Measurements from ENCODE around the gene KLK8.
"Not testable (repeated sequence)": the region's sequence is repeated elsewhere in the genome, so short reads cannot be mapped to it uniquely, and the experiment has no call there.

Gene KLK8

DNA sequence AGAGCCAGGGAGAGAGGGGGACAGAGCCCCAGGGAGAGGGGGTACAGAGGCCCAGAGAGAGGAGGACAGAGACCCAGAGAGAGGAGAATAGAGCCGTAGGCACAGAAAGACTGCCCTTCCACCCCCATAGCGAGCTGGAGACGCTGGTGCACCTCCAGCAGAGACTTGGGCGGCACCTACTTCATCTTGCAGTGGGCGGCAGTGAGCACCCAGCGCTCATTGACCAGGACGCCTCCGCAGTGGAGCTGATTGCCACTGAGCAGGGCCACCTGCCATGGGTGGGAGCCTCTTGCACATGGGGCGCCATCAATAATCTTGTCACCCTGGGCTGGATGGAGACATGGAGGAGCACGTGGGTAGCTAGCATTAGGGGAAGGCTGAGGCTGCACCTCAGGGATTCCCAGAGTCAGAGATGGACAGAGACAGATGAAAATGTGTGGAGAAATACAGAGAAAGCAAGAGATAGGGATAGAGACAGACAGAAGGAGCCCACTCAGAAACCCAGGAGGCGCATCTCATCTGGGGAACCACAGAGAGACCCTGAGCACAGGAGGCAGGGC is 19.7 kb downstream of the KLK8 start:
- DNase-seq = no peak

- DNase-seq = no peak
Measured at GRCh38 chr19:50980208-50980607, 21.2 kb downstream of the KLK8 start.

DNA sequence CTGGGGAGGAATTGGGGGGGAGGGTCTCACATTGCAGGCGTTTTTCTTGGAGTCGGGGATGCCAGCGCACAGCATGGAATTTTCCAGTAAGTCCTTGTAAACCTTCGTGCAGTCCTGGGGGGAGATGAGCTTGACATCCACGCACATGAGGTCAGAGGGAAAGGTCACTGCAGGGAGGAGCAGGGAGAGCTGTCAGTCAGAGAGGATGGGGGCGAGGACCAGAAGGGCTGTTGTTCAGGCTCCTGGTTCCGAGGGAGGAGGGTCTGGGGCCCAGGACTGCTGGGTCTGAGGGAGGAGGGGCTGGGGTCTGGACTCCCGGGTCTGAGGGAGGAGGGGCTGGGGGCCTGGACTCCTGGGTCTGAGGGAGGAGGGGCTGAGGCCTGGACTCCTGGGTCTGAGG is 21.6 kb downstream of the KLK8 start:
- no peak for DNase-seq

GRCh38 chr19:50978772-50979390 is 22.5 kb downstream of the KLK8 start:
- DNase-seq = no peak

- DNase-seq = no peak
Measured at GRCh38 chr19:50977626-50978025, 23.8 kb downstream of the KLK8 start.

- no peak for DNase-seq
Measured at GRCh38 chr19:50975766-50976165, 25.6 kb downstream of the KLK8 start.

DNA sequence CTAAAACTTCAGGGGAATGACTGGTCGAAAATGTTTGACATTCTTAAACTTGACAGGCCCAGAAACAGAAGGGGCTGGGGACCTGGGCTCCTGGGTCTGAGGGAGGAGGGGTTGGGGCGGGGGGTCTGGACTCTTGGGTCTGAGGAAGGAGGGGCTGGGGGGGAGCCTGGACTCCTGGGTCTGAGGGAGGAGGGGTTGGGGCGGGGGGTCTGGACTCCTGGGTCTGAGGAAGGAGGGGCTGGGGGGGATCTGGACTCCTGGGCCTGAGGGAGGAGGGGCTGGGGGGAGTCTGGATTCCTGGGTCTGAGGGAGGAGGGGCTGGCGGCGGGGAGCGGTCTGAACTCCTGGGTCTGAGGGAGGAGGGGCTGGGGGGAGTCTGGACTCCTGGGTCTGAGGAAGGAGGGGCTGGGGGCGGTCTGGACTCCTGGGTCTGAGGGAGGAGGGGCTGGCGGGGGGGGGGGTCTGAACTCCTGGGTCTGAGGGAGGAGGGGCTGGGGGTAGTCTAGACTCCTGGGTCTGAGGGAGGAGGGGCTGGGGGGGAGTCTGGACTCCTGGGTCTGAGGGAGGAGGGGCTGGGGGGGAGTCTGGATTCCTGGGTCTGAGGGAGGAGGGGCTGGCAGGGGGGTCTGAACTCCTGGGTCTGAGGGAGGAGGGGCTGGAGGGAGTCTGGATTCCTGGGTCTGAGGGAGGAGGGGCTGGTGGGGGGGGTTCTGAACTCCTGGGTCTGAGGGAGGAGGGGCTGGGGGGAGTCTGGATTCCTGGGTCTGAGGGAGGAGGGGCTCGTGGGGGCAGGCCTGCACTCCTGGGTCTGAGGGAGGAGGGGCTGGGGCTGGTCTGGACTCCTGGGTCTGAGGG is 26.5 kb downstream of the KLK8 start:
- DNase-seq = no peak

DNA sequence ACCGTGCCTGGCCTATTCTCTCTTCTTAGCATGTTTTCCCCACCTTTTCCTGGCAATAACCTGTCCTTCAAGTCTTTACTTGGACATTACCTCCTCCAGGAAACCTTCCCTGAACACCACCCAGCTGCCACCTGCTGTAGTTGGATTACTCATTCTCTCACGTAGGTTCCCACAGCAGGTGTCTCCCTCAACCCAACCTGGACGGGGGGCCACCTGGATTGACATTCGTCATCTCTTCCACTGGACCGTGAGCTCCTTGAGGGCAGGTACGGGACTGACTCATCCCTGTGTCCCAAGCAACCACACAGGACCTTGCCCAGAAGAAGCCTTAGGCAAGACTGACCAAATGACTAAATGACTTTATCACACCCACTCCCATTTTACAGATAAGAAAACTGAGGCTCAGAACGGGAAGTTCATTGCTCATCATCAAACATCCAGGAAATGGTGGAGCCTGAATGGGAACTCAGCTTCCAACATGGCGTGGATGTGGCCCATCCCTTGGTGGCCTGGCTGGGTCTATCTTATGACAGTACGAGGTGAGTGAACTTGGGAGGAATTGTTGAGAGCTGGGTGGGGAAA is 28.5 kb downstream of the KLK8 start:
- DNase-seq = no peak

- DNase-seq = not testable (repeated sequence)
Measured at GRCh38 chr19:50969810-50970209, 31.6 kb downstream of the KLK8 start.

- no peak for DNase-seq
Measured at GRCh38 chr19:50969413-50969760, 32.0 kb downstream of the KLK8 start, which contains the start of gene KLK6. TSS of gene KLK6 (minus strand) at chr19:50969591. CDS start at chr19:50968104, 1,487 bp downstream.

GRCh38 chr19:50968716-50969412 is 32.5 kb downstream of the KLK8 start:
- no peak for DNase-seq

GRCh38 chr19:50967929-50968715 is 33.3 kb downstream of the KLK8 start:
- DNase-seq = no peak

DNA sequence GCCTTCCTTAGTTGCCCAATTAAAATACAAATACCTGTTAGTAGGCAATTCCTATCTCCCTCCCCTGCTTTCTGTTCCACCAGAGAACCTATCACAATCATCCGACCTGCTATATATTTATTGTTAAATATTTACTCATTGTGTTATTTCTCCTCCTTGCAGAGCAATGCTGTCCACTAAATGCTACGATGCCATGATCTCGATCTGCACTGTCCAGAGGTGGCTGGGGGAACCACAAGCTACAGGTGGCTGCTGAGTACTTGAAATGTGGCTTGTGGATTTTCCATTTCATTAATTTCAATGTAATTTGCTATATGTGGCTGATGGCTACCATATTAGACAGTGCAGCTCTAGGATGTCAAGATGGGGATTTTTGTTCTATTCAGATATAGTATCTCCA is 37.1 kb downstream of the KLK8 start:
- DNase-seq = no peak

GRCh38 chr19:50963381-50963780 is 38.0 kb downstream of the KLK8 start:
- DNase-seq = no peak

GRCh38 chr19:50962245-50962644 is 39.2 kb downstream of the KLK8 start:
- no peak for DNase-seq

DNA sequence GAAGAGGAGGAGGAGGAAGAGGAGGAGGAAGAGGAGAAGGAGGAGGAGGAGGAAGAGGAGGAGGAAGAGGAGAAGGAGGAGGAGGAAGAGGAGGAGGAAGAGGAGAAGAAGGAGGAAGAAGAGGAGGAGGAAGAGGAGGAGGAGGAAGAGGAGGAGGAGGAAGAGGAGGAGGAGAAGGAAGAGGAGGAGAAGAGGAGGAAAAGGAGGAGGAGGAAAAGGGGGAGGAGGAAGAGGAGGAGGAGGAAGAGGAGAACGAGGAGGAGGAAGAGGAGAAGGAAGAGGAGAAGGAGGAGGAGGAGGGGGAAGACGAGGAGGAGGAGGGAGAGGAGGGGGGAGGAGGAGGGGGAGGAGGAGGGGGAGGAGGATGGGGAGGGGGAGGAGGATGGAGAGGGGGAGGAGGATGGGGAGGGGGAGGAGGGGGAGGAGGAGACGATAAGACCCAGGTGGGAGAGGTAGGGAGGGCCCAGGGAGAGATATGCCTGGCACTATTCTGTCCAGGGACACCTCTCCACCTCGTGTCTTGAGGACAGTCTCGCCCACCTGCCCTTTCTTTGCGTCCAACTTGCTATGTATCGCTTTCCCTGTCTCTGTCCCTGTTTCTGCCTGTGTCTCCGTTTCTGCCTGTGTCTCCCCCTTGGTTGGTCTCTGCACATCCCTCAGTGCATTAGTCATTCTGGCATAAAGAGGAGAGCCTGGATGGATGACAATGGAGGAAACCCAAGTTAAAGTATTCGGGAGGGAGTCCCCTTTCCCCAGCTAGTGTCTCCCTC is 41.5 kb downstream of the KLK8 start:
- no peak for DNase-seq

- DNase-seq = no peak
Measured at GRCh38 chr19:50957587-50957986, 43.8 kb downstream of the KLK8 start.

- no peak for DNase-seq
Measured at GRCh38 chr19:50952910-50953309, 48.5 kb downstream of the KLK8 start, which contains the start of gene KLK5. TSS of gene KLK5 (minus strand) at chr19:50953038. CDS start at chr19:50952657, 381 bp downstream.

GRCh38 chr19:50949861-50950260 is 51.5 kb downstream of the KLK8 start:
- DNase-seq = no peak

- no peak for DNase-seq
Measured at GRCh38 chr19:50947123-50947522, 54.3 kb downstream of the KLK8 start.

Data from HCEC 1CT (cell line).